NCI-H187 treated with DMSO at 0.1 percent for 48 hours (cell line): ENCODE results near the gene MYO1D.
"Not testable (repeated sequence)": the region's sequence is repeated elsewhere in the genome, so short reads cannot be mapped to it uniquely, and the experiment has no call there.

Source experiments
- DNase-seq: peaks from one replicate; lab custom pipeline; 2025; lab: John Stamatoyannopoulos, UW

MYO1D gene

DNA sequence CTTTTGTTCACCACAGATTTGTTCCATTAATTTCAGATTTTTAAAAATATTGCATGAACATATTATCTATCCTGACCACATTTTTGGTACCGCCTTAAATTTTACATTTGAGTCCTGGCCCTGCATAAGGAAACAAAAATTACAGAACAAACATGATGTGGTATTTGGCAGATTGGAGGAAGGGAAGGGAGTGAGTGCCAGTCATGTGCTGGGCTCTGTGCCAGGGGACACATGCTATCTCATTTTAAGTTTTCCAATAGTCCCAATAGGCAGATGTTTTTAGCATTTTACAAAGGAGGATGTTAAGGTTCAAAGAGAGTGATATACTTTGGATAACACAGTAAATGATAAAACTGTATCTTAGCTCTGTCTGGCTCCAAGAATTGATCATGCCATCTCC lies 205.0 kb downstream of the MYO1D start:
- no peak for DNase-seq

DNA sequence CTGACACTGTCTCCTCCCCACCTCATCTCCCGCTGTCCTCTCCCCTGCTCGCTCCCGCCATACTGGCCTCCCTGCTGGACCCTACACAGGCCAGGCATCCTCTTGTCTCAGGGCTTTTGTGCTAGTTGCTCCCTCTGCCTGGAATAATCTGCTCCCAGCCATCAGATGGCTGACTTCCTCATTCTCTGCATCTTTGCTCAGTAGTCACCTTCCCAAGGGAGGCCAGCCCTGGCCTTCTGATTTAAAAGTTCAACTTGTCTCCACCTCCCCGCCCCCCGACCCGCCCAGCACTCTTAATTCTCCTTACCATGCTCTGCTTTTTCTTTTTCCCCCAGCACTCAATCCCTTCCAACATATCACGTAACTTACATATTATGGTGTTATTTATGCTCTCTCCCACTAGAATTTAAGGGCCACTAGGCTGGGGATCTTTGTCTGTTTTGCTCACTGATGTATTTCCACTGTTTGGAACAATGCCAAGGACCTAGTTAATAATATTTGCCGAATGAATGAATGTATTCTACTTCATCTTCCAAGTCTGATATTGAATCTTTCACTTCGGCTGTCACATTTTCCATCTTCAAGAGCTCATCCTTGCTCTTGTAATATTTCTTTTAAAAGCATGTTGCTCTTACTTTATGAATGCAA lies 211.9 kb downstream of the MYO1D start:
- DNase-seq = no peak

- DNase-seq = no peak
These were observed 216.4 kb downstream of the MYO1D start for GRCh38 chr17:32660496-32660985.

DNA sequence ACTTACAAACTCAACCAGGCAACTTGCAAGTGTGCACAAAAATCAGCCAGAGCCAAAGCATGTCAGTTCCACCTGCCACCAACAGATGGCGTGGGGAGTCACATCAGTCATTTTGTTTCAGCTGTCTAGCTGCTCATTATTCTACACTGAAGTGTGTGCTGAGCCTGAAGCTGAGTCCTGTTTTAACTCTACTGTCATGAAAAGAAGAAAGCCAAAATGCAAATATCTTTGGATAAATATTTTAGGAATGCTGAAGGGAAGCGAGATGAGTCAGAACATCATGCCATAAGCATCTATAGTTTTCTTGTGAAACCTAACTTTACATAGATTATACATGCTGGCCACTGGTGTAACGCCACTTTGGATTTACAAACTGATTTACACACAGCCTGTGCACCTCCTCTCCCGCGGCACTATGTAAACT lies 217.5 kb downstream of the MYO1D start:
- DNase-seq = peak; percentile 2

- DNase-seq = no peak
These were observed 218.2 kb downstream of the MYO1D start for GRCh38 chr17:32658470-32659418.

DNA sequence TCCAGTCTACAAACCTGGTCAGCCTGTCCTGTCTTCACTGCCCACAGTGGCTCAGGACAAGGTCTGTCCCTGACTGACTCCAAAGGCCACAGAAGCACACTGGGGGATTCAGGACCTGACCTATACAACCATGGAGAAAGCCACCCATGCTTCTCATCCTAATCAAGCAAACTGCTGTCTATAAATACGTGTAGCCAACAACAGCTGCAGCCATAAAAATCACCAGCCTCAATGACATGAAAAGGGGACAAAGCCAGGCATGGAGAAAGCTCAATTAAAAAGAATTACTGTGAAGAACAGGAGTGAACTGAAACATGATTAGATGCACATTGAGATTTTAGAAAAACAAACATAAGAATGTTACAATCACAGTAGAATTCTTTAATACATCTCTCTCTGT lies 220.0 kb downstream of the MYO1D start:
- no peak for DNase-seq

DNA sequence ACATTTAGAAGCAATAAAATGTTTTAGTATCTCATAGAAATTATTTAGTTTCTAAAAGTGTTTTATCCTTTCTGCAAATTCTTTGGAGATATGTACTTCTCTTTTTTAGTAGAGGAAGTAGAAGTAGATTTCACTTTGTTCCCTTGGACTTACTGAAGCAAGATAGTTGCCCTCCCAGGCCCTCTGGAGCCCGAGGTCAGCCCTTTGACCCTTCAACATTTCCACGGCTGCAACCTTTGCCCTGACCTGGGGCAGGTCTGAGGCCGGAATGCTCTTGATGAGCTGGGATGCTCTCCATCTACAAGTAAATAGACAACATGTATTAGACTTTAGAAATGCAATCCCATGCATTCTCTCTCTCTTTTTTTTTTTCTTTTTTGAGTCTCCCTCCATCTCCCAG lies 222.6 kb downstream of the MYO1D start:
- no peak for DNase-seq

DNA sequence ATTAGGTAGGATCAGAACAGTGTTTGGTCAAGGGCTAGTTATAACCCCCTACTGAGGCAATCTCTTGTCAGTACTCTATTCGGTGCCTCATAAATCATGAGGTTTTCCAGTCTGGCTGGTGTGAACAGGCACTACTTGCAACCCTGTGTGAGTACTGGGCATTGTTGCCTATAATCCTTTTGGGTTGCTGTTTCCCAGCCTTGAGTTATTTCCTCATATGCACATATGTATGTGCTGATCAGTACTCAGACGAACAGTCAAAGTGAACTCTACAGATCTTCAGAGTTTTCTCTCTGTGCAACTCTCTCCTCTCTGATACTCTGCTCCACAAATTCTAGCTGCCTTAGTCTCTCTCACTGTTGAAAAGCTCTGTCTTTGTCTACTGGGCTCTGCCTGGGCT lies 225.8 kb downstream of the MYO1D start:
- no peak for DNase-seq

GRCh38 chr17:32648450-32648849 lies 228.5 kb downstream of the MYO1D start:
- DNase-seq = no peak

DNA sequence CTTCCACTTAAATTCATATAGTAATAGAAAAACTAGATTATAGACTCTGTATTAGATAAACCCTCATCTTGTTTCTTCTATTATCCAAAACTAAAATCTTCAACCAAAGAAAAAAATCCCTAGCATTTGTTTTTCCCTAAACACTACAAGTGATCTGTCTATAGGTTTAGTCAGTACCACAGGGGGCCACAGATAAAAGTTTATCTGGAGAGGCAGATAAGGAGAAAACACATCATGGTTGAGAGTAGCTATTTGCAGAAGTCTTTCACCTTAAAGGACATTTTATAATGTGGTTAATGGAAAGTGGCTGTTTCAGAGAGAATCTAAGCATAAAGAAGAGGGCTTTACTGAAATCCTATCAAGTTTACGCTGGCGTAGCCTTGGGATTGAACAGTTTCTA lies 230.0 kb downstream of the MYO1D start:
- no peak for DNase-seq

- DNase-seq = not testable (repeated sequence)
These were observed 235.4 kb downstream of the MYO1D start for GRCh38 chr17:32641514-32641913.

DNA sequence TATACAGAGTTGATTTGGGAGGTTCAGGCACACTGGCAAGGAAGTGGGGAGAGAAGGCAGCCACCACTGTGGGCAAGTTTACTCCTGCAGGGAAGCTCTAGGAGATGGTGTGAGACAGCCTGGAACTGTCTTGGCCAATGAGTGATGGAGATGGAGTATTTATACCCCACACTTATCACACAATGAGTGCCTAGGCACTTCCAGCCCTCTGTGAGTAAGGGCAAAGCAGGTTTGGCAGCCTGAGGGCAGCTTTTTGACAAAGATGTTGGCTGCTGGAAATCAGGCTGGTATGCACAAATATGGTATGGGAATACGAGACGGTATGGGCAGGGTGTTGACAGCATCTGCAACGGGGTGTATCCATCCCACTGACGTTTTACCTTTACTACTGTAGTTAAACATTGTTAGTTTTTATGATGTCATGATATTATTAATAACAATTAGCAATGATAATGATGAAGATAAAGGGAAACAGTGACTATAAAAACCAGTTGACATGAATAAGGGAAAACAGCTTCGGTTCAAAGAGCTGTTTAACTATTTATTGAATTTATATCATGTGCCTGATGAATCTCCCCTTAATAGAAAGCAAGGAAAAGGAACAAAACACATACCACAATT lies 240.2 kb downstream of the MYO1D start:
- no peak for DNase-seq

GRCh38 chr17:32634167-32634566 lies 242.8 kb downstream of the MYO1D start:
- no peak for DNase-seq

GRCh38 chr17:32631341-32632096 lies 245.4 kb downstream of the MYO1D start:
- no peak for DNase-seq

DNA sequence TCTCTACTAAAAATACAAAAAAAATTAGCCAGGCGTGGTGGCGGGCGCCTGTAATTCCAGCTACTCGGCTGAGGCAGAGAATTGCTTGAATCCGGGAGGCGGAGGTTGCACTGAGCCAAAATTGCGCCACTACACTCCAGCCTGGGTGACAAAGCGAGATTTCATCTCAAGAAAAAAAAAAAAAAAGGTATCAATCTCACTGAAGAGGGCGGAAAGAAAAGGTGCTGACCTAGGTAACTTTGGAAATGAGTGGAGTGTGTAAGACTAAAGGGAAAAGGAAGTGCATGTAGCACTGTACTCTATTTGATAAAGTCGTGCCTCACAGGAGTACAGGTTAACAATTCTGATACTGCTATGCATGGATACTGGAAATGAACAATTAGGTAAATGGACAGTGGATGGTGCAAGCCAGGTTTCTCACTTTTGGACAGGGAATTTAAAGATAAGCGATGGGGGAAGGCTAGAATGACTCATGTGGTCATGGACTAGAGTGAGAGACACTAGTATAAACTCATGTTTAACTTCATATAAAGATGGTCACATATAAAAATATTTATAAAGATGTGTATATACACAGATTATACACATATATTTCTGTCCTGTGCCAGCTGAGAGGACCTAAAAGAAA lies 247.2 kb downstream of the MYO1D start:
- no peak for DNase-seq

GRCh38 chr17:32628271-32629044 lies 248.5 kb downstream of the MYO1D start:
- no peak for DNase-seq

GRCh38 chr17:32627239-32627996 lies 249.5 kb downstream of the MYO1D start:
- DNase-seq = no peak

- DNase-seq = no peak
These were observed 250.5 kb downstream of the MYO1D start for GRCh38 chr17:32626379-32626791.

DNA sequence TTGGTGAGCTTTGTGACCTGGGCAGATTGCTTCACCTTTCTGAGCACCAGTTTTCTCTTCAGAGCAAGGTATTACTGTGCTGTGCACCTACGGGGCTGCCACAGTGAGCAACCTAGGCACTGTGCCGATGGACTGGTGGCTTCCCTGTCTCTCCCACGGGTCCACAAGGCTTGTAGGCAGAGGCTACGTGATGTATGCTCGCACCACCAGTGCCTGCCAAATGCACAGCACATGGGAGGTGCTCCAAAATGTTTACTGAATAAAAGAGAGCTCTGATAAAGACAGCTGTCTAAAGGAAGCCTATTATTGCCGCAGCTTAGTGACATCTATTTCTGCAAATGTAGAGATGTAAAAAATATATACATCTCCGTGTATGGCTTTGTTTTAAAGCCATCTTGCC lies 251.0 kb downstream of the MYO1D start:
- no peak for DNase-seq

GRCh38 chr17:32623196-32623595 lies 253.7 kb downstream of the MYO1D start:
- DNase-seq = no peak
